Activated CD4-positive, alpha-beta T cell treated with anti-CD3 and anti-CD28 coated beads, Interleukin-2, amount 10 ng/mL, durations not matched to agents 24 days and 14 days (primary cell): Measurements from ENCODE around the gene BCL7A. TPM values are rescaled to one million over a fixed set of nuclear protein-coding genes. Genes with fewer than 3 reads are reported as not detected.

Experiments used
- DNase-seq: peaks from one replicate; pipeline ENCODE4 v3.0.0; 2022
- H3K27ac Mint-ChIP-seq: one replicate; pipeline ENCODE4 v1.8.0; 2022; ENCODE audit warnings: mild to moderate bottlenecking, mixed read lengths
- H3K27me3 Mint-ChIP-seq: one replicate; pipeline ENCODE4 v1.8.0; 2022; ENCODE audit warnings: mixed read lengths
- H3K36me3 Mint-ChIP-seq: one replicate; pipeline ENCODE4 v1.8.0; 2022; ENCODE audit warnings: low read depth, mild to moderate bottlenecking, mixed read lengths
- H3K4me1 Mint-ChIP-seq: one replicate; pipeline ENCODE4 v1.8.0; 2021; ENCODE audit warnings: mixed read lengths
- H3K4me3 Mint-ChIP-seq: one replicate; pipeline ENCODE4 v1.8.0; 2022; ENCODE audit warnings: mild to moderate bottlenecking, moderate library complexity, mixed read lengths
- H3K9me3 Mint-ChIP-seq: one replicate; pipeline ENCODE4 v1.8.0; 2021; ENCODE audit warnings: mixed read lengths
- intact Hi-C: fragments of 100-400 bp; cut with micrococcal nuclease; formaldehyde crosslinking; loops from one replicate; pipeline ENCODE4 v1.15.1; 2023
- total RNA-seq: library from RNA; stranded (reverse); gene quantifications from 2 replicates; pipeline ENCODE4 v1.2.3, GENCODE V29; 2022

The BCL7A gene
- total RNA-seq, 1 donor from 2014 or later, result 9.3 TPM

DNA sequence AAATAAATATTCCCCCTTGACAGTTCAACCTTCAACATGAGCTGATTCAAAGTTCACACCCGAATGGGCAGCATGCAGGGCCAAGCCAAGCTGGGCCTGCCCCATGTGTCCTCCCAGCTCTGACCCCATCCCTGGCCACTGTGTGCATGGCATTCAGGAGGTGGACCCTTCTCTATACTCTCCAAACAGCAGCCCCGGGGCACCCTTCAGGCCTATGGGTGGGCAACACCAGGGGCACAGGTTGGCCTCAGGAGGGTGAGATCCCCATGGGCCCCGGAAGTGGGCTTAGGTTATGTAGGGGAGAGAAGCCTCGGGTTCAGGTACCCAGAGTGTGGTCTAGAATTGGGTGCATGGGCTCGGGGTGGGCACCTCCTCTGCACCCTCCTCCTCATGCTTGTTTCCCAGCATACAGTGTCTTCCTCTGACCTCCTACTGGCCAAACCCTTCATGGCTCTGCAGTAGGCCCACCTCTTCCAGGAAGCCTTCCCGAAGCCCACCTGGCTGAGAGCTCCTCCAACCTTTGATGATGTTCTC, 31.5 kb upstream of the BCL7A start:
- no peak for DNase-seq
- Mint-ChIP-seq H3K4me1 (peaks cover 10% of the 10 kb centered on the region), H3K36me3 (no peaks in the 10 kb centered on the region), H3K9me3 (no peaks in the 10 kb centered on the region), H3K4me3 (no peak overlapping the region), H3K27ac (no peak overlapping the region), H3K27me3 (no peaks in the 10 kb centered on the region)
- intact Hi-C loops, result no loop called here

DNA sequence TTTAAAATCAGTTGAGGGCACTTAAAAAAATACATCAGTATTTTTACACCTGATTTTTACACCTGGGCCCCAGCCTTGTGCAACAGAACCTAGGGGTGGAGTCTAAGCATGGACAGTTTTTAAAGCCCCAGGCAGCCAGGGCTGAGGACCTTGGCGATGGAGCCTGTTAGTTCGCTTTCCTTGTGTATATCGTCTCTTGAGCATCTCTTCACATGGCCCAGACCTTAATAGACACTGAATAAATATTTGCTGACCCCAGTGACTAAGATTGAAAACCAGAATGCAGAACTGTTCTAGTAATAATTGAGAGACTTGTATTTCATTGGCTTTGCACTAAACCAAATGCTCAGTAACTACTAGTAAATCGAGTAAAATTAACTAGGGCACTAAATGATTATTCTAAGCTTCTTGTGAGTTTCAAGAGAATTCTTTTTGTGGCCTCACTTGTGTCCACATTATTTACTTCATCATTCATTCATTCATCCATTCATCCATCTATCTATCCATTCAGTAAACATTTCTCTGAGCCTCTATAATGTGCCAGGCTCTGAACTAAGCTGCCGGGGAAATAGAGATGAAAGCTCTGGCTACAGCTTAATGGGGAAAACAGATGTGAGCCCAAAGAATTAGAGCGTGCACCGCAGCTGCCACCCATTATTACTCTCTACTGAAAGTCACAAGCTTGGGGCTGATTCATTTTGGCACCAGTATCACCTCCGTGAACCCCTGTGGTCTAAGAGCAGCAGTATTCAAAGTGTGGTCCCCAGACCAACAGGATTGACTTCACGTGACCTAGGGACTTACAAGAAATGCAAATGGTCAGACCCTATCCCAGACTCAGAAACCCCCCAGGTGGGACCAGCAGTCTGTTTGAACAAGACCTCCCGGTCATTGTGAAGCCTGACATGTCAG, 30.7 kb upstream of the BCL7A start:
- H3K4me1 Mint-ChIP-seq, result peaks cover 10% of the 10 kb centered on the region
- peaks cover 6% of the 10 kb centered on the region for H3K27me3 Mint-ChIP-seq
- no peak overlapping the region for H3K4me3 Mint-ChIP-seq
- intact Hi-C loops, result no loop called here
- H3K36me3 Mint-ChIP-seq, result no peaks in the 10 kb centered on the region
- DNase-seq, result no peak
- H3K27ac Mint-ChIP-seq, result no peak overlapping the region
- no peaks in the 10 kb centered on the region for H3K9me3 Mint-ChIP-seq

DNA sequence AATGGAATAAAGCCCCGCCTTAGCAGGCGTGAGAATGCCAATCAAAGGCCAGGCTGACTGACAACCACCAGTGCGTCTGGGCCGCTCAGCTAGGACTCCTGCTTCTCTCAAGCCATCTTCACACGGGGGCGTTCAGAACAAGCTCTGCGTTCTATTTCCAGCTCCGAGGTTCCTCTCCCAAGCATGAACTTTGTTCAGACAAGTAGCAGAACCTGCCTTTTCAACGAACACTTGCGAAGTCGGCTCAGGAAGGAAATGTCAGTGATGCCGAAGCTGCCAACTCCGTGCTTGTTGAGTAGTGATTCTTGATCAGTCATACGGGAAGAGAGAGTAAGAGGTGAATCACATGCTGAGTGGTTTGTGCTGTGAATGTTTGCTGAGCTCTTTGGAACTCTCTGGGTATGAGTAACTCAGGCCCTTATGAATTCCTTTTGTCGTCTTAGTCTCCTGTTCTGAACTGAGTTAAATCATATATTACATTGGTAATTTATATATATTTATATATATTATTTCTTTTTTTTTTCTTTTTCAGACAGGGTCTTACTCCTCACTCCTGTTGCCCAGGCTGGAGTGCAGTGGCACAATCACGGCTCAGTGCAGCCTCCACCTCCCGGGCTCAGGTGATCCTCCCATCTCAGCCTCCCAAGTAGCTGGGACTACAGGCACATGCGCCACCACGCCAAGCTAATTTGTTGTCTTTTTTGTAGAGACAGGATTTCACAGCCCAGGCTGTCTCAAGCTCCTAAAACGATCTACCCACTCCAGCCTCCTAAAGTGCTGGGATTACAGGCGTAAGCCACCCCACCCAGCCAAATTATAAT, 29.4 kb upstream of the BCL7A start:
- peak overlapping the region; percentile 64 for H3K4me3 Mint-ChIP-seq
- peak overlapping the region; percentile 88 for H3K27ac Mint-ChIP-seq

DNA sequence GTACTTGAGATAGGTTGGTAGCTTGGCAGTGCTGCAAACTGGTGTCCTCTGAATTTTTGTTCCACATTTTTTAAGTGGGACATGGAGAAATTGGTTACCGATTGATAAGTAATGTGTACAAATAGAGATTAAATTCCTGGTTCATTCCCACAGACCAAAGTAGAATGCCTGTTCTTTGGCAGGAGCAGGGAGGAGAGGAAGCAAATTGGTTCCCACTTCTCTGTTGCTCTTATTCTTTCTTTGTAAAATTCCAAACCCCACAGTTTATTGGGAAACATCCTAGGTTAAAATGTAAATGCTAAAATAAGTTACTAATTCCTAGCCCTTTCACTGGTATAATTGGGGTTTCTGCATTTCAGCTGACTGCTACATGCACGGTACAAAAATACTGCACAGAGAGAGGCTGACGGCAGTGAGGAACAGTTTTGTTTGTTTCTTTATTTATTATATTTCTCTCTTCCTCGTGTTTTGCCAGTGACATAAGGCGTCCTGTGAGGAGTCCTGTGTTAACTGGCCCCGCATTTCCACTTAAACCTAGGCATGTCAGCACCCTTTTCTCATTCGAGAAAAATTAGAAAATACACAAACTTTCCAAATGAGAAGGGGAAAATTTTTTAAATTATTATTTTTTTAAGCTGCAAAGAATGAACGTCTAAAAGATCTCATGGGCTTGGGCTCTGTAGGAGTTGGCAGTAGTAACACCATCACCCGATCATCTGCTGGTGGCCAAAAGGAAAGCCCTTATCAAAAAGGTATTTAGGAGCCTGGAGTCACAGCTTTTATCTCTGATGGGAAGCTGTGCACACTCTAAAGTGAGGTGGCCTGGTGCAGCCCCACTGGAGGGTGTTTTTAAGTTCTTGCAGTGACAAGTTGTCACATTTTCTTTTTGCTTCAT, 25.4 kb upstream of the BCL7A start:
- Mint-ChIP-seq H3K36me3 (no peaks in the 10 kb centered on the region), H3K4me1 (peaks cover 8% of the 10 kb centered on the region), H3K9me3 (no peaks in the 10 kb centered on the region), H3K27ac (no peak overlapping the region), H3K27me3 (peaks cover 12% of the 10 kb centered on the region), H3K4me3 (no peak overlapping the region)
- intact Hi-C loops, result no loop called here
- no peak for DNase-seq

More for the DNA sequence above, 29.4 kb upstream of the BCL7A start:
- DNase-seq, result peak; percentile 84
- Mint-ChIP-seq H3K4me1 (peaks cover 10% of the 10 kb centered on the region), H3K9me3 (no peaks in the 10 kb centered on the region), H3K27me3 (peaks cover 12% of the 10 kb centered on the region), H3K36me3 (no peaks in the 10 kb centered on the region)
- intact Hi-C loops, result no loop called here

DNA sequence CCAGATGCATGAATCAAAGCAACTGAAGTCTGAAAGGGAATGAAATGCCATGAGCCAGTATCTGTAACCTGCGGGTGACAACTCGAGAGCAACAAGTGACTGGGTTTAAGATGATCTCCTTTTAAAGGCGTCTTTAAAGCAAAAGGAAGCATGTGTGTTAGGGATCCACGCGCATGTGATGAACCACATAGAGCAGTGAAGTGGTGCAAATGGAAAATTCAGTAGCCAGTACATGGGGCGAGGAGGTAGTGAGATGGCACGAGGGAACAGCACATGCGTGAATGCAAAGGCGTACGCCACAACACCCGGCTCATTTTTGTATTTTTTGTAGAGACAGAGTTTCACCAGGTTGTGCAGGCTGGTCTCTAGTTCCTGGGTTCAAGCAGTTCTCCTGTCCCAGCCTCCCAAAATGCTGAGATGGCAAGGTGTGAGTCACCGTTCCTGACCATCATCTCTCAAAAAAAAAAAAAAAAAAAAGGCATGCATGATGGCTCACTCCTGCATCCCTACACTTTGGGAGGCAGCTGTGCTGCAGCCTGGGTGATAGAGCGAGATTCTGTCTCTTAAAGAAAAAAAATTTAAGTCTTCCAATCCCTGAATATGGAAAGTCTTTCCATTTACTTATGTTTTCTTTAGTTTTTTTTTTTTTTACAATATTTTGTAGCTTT, 24.6 kb upstream of the BCL7A start:
- Mint-ChIP-seq H3K36me3 (no peaks in the 10 kb centered on the region), H3K4me1 (peaks cover under 1% of the 10 kb centered on the region), H3K27ac (no peak overlapping the region), H3K4me3 (no peak overlapping the region), H3K9me3 (no peaks in the 10 kb centered on the region), H3K27me3 (peaks cover 14% of the 10 kb centered on the region)
- no peak for DNase-seq
- intact Hi-C loops, result no loop called here

DNA sequence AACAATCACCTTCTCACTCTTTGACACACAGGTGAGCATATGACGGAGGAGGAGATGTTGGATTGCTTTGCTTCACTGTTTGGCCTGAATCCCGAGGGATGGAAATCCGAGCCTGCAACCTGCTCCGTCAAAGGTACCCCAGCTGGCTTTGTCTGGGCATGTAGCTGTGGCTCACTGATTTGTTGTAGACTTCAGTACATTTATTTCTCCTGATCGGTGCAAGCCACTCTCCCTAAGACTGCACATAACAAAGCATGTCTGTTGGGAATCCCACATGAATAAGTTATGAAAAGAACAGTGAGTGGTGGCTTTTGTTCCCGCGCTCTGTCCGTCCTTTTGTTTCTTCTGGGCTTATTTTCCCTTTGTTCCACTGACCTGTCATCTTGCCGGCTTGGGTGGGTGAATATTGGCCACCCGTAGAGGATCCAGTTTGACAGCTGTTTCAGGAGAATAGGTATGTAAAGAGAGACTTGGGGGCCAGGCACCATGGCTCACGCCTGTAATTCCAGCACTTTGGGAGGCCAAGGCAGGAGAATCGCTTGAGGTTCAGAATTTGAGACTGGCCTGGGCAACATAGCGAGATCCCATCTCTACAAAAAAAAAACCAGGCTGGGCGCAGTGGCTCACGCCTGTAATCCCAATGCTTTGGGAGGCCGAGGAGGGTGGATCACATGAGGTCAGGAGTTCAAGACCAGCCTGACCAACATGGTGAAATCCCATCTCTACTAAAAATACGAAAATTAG, 20.0 kb upstream of the BCL7A start:
- Mint-ChIP-seq H3K27ac (no peak overlapping the region), H3K4me3 (no peak overlapping the region), H3K9me3 (no peaks in the 10 kb centered on the region), H3K36me3 (no peaks in the 10 kb centered on the region), H3K4me1 (peaks cover 5% of the 10 kb centered on the region), H3K27me3 (peaks cover 17% of the 10 kb centered on the region)
- no peak for DNase-seq
- intact Hi-C loops, result no loop called here

DNA sequence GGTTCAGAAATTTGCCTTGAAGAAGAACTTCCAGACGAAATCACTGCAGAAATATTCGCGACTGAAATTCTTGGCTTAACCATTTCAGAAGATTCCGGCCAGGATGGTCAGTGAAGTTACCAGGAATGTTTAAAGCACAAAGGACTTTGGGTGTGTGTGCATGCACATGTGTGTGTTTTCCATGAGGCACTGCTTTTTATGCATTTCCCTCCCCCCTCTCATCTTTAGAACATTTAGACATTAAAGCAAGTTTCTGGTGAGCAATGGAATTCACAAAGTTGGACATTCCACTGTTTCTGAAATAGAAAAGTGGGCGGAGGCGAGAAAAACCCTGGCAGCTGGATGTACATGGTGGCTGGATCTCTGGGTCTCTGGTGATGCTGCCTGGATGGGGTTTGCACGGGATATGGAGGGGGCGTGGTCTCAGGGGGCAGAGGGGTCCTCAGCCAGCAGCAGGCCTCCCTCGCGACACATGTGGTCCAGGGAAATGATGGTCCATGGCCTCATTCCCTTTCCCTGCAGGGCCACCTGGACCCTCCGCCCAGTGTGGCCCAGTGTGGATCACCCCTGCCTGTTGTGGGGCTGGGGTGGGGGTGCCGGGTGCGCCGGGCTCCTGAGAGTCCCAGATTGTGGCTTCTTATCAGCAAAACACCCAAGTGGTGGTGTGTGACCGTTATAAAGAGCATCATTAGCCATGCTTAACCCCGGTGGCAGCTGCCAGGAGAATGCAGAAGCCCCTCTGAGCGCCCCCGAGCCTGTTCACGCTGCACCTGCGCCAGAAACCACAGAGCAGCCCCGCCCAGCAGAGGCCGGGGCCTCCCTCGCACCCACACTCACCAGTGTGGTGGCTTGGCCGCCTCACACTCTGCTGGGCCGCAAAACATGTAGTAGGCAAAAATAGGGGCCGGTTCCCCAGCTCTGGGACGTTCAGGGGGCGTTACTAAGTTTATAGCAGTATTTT, 17.8 kb upstream of the BCL7A start:
- Mint-ChIP-seq H3K9me3 (no peaks in the 10 kb centered on the region), H3K4me3 (no peak overlapping the region), H3K36me3 (no peaks in the 10 kb centered on the region), H3K4me1 (peaks cover 10% of the 10 kb centered on the region), H3K27ac (no peak overlapping the region), H3K27me3 (peaks cover 17% of the 10 kb centered on the region)
- intact Hi-C loops, result no loop called here
- DNase-seq, result no peak

DNA sequence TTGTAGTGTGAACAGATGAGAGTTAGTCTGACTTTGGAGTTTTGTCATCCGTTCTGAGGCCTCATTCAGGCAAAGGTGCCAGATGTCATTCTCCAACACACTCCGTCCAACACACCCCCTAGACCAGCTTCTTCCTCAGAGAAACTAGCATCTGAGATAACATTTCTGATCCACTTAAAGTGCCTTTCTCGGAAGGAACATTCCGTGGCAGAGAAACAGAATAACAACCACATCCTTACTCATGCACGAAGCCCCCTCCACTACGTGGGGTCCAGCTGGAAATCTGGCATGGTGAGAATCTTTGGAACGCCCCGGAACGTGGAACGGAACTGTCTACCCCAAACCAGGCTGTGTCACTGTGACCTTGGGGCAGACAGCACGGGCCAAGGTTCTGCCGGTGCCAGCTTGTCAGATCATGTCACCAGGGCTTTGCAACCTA, 17.0 kb upstream of the BCL7A start:
- no peak for DNase-seq
- Mint-ChIP-seq H3K27ac (no peak overlapping the region), H3K4me3 (no peak overlapping the region), H3K27me3 (peaks cover 17% of the 10 kb centered on the region), H3K9me3 (no peaks in the 10 kb centered on the region), H3K4me1 (peaks cover 10% of the 10 kb centered on the region), H3K36me3 (no peaks in the 10 kb centered on the region)
- intact Hi-C loops, result no loop called here

DNA sequence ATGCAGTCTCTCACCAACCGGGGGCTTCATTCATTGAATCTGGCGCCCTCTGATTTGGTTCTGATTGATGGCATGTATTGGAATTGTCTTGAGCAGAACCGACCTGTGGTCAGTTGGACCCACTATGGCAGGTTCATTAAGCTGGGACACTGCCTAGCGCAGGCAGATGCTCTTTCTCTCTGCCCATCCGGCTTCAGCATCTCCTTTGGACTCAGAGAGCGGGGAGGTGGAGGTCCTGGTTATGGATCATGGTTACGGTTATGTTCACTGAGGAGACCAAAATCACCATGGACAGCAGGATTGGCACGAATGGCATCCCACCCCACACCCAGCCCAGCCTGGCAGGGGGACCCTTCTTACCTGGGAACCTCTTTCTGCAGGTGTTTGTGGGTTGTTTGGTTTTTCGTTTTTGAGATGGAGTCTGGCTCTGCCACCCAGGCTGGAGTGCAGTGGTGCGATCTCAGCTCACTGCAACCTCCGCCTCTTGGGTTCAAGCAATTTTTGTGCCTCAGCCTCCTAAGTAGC, 16.4 kb upstream of the BCL7A start:
- H3K9me3 Mint-ChIP-seq, result no peaks in the 10 kb centered on the region
- intact Hi-C loops, result no loop called here
- no peaks in the 10 kb centered on the region for H3K36me3 Mint-ChIP-seq
- H3K27ac Mint-ChIP-seq, result no peak overlapping the region
- H3K4me1 Mint-ChIP-seq, result peaks cover 10% of the 10 kb centered on the region
- no peak overlapping the region for H3K4me3 Mint-ChIP-seq
- peaks cover 17% of the 10 kb centered on the region for H3K27me3 Mint-ChIP-seq
- DNase-seq, result no peak

DNA sequence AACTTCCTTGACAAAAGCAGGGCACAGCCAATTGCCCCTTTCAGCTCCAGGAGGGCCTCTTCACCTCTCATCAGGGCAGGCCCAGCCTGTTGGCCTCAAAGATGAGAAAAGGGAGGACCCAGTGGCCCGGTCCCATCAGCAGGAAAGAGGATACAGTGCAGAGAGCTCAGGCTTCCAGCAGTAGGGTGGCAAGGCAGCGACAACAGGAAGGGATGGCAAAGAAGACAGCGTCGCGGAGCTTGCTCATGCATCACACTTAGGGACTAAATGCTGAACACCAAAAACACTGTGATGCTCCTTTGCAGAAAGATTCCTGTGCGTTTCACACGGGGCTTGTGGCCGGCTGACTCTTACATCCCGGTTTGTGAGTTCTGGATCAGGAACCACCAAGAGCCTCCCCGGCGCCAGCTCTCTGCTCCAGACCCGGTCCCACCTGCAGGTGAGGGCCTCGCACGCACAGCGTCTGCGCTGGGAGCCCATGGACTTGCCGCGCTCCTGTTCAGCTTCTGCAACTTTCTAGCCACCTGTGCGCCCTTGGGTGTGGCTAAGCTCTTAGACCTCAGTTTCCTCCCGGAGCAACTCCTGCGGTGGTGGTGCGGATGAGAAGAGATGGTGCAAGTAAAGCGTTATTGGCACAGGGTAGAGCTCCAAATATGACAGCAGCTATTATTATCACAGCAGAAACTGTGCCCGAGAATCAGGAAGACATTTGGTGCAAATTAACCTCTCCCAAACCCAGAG, 15.3 kb upstream of the BCL7A start:
- Mint-ChIP-seq H3K36me3 (no peaks in the 10 kb centered on the region), H3K27me3 (peaks cover 19% of the 10 kb centered on the region), H3K27ac (no peak overlapping the region), H3K9me3 (no peaks in the 10 kb centered on the region), H3K4me3 (peak overlapping the region; percentile 69), H3K4me1 (peaks cover 10% of the 10 kb centered on the region)
- intact Hi-C loops, result no loop called here
- peak; percentile 66 for DNase-seq

DNA sequence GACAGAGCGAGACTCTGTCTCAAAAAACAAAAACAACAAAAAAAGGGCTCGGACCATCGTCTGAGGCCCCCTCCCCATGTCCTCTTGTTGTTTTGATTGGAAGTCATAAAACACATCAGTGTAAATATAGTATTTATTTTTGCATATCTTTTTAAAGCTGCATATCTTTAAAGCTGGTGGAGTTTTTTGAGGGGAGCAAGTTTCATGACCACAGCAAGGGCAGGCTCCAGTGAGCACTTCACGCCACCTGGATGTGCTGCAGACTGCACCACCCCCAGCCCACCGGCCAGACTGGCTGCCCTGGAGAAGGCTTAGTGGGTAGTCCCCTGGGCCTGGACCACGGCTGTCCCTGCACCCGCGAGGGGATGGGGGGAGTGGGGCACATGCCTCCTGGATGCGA, 11.9 kb upstream of the BCL7A start:
- DNase-seq, result no peak
- Mint-ChIP-seq H3K4me3 (no peak overlapping the region), H3K4me1 (peaks cover 10% of the 10 kb centered on the region), H3K9me3 (no peaks in the 10 kb centered on the region), H3K27me3 (peaks cover 11% of the 10 kb centered on the region), H3K36me3 (no peaks in the 10 kb centered on the region), H3K27ac (no peak overlapping the region)
- intact Hi-C loops, result no loop called here
